Left ventricle myocardium superior (tissue), 1 donor: ENCODE measurements around the gene TIAM1. TPM values are rescaled to one million over a fixed set of nuclear protein-coding genes. Genes with fewer than 3 reads are reported as not detected.
"Not testable (repeated sequence)": the region's sequence is repeated elsewhere in the genome, so short reads cannot be mapped to it uniquely, and the experiment has no call there.

Source experiments
- ATAC-seq: fragments of 200-7000 bp; cut with Tn5 transposase; one replicate; pipeline ENCODE4 v1.9.1; 2020; ENCODE audit warnings: mild to moderate bottlenecking, moderate library complexity
- DNase-seq: peaks from one replicate; pipeline ENCODE4 v3.0.0-alpha.2; 2020
- intact Hi-C: fragments of 100-400 bp; cut with micrococcal nuclease; formaldehyde crosslinking; loops from one replicate; pipeline ENCODE4 v1.11.0; 2022
- total RNA-seq: library from RNA; stranded (reverse); fragmentation: NEBNext Ultra II Directional; extraction: Animal tissue kit (Norgen Biotek cat#: 25700); gene quantifications from one replicate; pipeline ENCODE4 v1.2.1, GENCODE V29; 2021
- donor health status: DM: no; HTN: yes; CAD: no; lungs with severe emphysema.

TIAM1 gene
- total RNA-seq, 1 donor from 2014 or later, result 1.8 TPM

- ATAC-seq, result peak; percentile 63
- no peak for DNase-seq
- intact Hi-C loops, result no loop called here
These were observed 81.3 kb downstream of the TIAM1 start for GRCh38 chr21:31262728-31263127.

- no peak for ATAC-seq
- DNase-seq, result no peak
- intact Hi-C loops, result no loop called here
These were observed 82.3 kb downstream of the TIAM1 start for GRCh38 chr21:31261759-31262158.

DNA sequence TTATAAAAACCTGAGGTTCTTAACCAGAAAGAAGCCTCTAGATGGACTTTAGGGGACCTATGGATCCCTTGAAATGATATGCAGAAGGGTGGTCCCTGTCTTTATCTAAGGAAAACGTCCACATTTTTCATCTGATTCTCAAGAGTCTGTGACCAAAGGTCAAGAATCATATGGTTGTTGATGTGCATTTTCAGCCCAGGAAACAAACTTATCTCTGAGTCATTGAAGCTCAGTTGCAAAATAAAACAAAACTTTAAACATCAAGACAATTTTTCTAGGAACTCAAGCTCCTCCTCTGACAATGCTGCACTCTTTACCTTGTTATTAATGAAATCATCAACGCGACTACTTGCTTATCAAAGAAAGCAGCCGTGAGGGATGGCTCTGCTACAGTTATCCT is 83.3 kb downstream of the TIAM1 start:
- intact Hi-C loops, result no loop called here
- DNase-seq, result no peak
- no peak for ATAC-seq

DNA sequence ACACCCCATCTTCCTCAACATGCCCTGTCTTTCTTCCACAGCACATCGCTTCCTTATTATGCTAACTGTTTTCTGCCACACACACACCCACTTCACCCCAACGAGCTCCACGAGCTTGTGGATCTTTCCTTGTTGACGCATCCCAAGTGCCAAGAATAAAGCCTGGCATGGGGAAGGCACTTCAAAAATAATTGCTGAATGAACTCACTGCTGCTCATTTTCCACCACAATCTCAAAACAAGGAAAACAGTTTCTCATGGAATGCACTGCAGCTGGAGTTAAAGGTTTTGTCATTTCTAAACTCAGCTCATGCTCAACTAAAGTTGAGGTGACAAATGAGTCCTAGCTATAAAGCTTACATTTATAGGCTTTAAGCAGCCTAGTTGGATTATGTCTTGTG is 86.0 kb downstream of the TIAM1 start:
- ATAC-seq (no peak), DNase-seq (no peak)
- intact Hi-C loops, result no loop called here

GRCh38 chr21:31257265-31257664 is 86.8 kb downstream of the TIAM1 start:
- DNase-seq (no peak), ATAC-seq (no peak)
- intact Hi-C loops, result no loop called here

DNA sequence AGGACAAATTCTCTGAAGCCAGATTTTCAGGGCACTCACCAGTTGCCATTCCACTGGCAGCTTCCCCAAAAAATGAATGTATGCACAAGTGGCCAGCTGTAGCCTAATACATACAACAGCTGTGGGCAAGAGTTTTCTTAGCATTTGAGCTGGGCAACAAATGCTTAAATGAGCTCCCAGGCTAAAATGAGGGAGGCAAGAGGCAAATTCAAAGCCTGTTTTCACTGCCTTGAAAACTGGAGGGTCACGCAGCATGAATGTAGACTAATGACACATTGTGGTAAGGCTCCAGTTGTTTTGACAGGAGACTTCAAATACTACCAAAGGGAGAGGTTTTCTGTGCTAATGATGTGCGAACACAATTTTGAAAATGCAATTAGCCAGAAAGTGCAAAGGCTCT is 88.2 kb downstream of the TIAM1 start:
- no peak for DNase-seq
- intact Hi-C loops, result no loop called here
- ATAC-seq, result no peak

GRCh38 chr21:31255036-31255435 is 89.0 kb downstream of the TIAM1 start:
- ATAC-seq, result no peak
- intact Hi-C loops, result no loop called here
- no peak for DNase-seq

GRCh38 chr21:31254131-31254530 is 89.9 kb downstream of the TIAM1 start:
- DNase-seq (no peak), ATAC-seq (no peak)
- intact Hi-C loops, result no loop called here

- intact Hi-C loops, result no loop called here
- ATAC-seq (no peak), DNase-seq (no peak)
These were observed 90.4 kb downstream of the TIAM1 start for GRCh38 chr21:31253684-31254083.

DNA sequence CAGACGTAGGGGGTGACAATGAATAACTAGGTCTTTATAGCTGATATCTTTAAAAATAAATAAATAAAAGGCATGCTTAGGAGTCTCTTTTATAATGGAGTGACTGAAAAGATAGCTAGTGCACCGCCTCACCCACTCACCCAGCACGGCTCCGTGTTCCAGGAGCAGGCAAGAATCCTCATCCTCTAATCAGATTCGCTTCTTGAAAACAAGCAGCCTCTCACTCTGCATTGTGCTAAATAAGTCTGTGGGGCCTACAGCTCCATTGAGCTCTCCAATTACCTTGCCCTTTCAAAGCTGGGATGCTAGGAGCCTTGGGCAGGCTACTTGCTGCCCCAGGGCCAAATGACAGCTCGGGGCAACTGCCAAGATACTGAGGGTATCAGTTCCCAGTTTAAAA is 91.5 kb downstream of the TIAM1 start:
- ATAC-seq (no peak), DNase-seq (no peak)
- intact Hi-C loops, result no loop called here

GRCh38 chr21:31252091-31252490 is 92.0 kb downstream of the TIAM1 start:
- DNase-seq (no peak), ATAC-seq (no peak)
- intact Hi-C loops, result no loop called here

DNA sequence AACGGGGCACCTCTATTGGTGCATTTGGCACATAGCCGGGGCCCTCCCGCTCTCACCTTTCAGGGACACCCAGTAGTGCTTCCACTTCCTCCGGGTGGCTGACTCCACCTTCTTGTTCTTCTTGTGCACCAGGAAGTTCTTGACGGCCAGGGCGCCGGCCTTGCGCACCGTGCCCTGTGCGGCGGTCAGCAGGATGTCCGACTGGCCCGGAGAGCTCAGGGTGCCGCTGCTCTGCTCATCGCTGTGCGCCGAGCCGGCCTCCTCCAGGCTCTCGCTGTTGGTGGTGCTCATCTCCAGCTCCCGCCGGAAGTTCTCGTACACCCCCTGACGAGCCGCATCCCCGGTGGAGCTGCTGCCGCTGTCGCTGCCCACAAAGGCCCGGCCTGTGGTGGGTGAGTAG is 92.4 kb downstream of the TIAM1 start:
- intact Hi-C loops, result no loop called here
- DNase-seq, result no peak
- no peak for ATAC-seq

GRCh38 chr21:31248598-31248997 is 95.5 kb downstream of the TIAM1 start:
- intact Hi-C loops, result no loop called here
- ATAC-seq (no peak), DNase-seq (no peak)

GRCh38 chr21:31243611-31244010 is 100.5 kb downstream of the TIAM1 start:
- ATAC-seq, result no peak
- intact Hi-C loops, result no loop called here
- no peak for DNase-seq

DNA sequence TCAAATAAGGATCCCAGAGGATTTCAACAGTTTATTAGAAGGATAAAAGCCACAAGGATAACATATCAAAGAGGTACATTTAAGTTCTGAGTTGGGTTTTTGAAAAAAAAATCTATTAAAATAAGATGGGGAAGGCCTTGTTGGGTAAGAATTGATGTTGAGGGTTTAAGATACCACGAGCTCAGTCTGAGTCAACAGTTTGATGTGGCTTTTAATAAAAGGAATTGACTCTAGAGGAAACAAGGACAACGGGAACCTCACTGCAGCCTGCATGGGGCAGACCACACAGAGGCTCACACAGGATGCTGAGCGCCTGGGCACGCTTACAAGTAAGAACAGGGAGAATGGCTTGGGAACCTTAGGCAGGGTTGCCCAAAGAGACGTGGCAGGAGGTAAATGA is 107.5 kb downstream of the TIAM1 start:
- intact Hi-C loops, result no loop called here
- DNase-seq, result no peak

GRCh38 chr21:31235671-31236450 is 108.2 kb downstream of the TIAM1 start:
- ATAC-seq, result no peak
- intact Hi-C loops, result no loop called here
- no peak for DNase-seq

More for the DNA sequence above, 107.5 kb downstream of the TIAM1 start:
- ATAC-seq, result no peak

GRCh38 chr21:31234936-31235335 is 109.1 kb downstream of the TIAM1 start:
- ATAC-seq (no peak), DNase-seq (no peak)
- intact Hi-C loops, result no loop called here

- ATAC-seq (no peak), DNase-seq (no peak)
- intact Hi-C loops, result no loop called here
These were observed 110.3 kb downstream of the TIAM1 start for GRCh38 chr21:31233711-31234110.

DNA sequence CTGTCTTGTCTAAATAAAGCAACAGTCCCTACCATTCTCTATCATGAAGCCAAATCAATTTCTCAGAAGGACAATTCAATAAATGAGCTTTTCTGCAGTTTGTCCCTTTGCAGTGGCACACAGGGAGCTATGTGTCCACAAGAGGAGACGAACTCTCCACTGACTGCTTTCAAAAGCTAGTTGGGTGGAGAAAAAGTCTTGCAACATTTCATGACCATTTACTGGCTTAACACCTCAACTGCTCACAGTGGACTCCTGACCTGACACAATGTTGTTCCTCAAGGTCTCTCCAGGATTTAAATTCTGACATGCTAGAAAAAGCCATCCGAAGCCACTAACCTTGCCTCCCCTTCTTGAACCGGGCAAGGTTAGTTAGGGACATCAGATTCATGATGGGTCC is 111.7 kb downstream of the TIAM1 start:
- ATAC-seq, result no peak
- no peak for DNase-seq
- intact Hi-C loops, result no loop called here

- no peak for DNase-seq
- intact Hi-C loops, result no loop called here
- ATAC-seq, result no peak
These were observed 113.1 kb downstream of the TIAM1 start for GRCh38 chr21:31230937-31231336.

GRCh38 chr21:31228723-31229122 is 115.3 kb downstream of the TIAM1 start:
- intact Hi-C loops, DNase-seq, ATAC-seq: not testable (repeated sequence)

GRCh38 chr21:31225713-31226112 is 118.3 kb downstream of the TIAM1 start:
- ATAC-seq (no peak), DNase-seq (no peak)
- intact Hi-C loops, result no loop called here
